Prostate gland (tissue), 2 donors: Measurements from ENCODE around the gene GLYATL3. TPM values are rescaled to one million over a fixed set of nuclear protein-coding genes. Genes with fewer than 3 reads are reported as not detected.

Experiments
- DNase-seq: peaks from one replicate; pipeline ENCODE4 v3.0.0-alpha.2; 2019; ENCODE audit warnings: low spot score
- H3K27ac ChIP-seq, 2 donors: fragments of 200-600 bp; sonication (generic); 2 replicates each; pipeline ENCODE4 v1.5.1; 2017 to 2019
- H3K27me3 ChIP-seq: fragments of 200-600 bp; sonication (generic); replicated peaks from 2 replicates; pipeline ENCODE4 v1.5.1; 2019; ENCODE audit not compliant: insufficient read depth
- H3K36me3 ChIP-seq, 2 donors: fragments of 200-600 bp; sonication (generic); 1 replicate in 1 of 2; 2 replicates in 1 of 2; pipeline versions ENCODE4 v1.5.1 to v1.8.1; 2017 to 2019
- H3K4me1 ChIP-seq: fragments of 200-600 bp; sonication (generic); replicated peaks from 2 replicates; pipeline ENCODE4 v1.5.1; 2019
- H3K4me3 ChIP-seq, 2 donors: fragments of 200-600 bp; sonication (generic); 2 replicates each; pipeline ENCODE4 v1.5.1; 2017 to 2019
- H3K9me3 ChIP-seq: fragments of 200-600 bp; sonication (generic); 2 replicates; pipeline ENCODE4 v1.5.1; 2017
- CTCF ChIP-seq, 4 experiments: fragments of 200-600 bp in 2 of 4; fragments of 450-650 bp in 2 of 4; sonication (generic) in 2 of 4; IDR thresholded peaks; 1 replicate in 3 of 4; 2 replicates in 1 of 4; pipeline ENCODE4 v1.5.1; 2016 to 2019; ENCODE audit warnings: antibody characterized with exemption in 4 of 4, mild to moderate bottlenecking in 2 of 4, moderate library complexity in 2 of 4
- POLR2A ChIP-seq: fragments of 450-650 bp; IDR thresholded peaks from one replicate; pipeline ENCODE4 v1.6.1; 2016; ENCODE audit warnings: antibody characterized with exemption, mild to moderate bottlenecking
- POLR2AphosphoS5 ChIP-seq: sonication (generic); formaldehyde crosslinking; IDR thresholded peaks from one replicate; pipeline ENCODE4 v1.6.1; 2017; ENCODE audit warnings: antibody characterized with exemption
- WGBS: methylation state at CpG from one replicate; pipeline ENCODE4 v1.1.5; 2018; 5-methylcytosine and 5-hydroxymethylcytosine counted together
- intact Hi-C: fragments of 100-400 bp; cut with DNase I; formaldehyde crosslinking; loops from one replicate; pipeline ENCODE4 v1.14.2; 2022
- total RNA-seq, 2 donors: library from RNA; depleted of rRNA; stranded (reverse); fragments of >200 nt; gene quantifications; one replicate each; pipeline ENCODE4 v1.1.0, GENCODE V29; 2016

Gene GLYATL3
- total RNA-seq, 2 donors from 2014 or later: not detected

DNA sequence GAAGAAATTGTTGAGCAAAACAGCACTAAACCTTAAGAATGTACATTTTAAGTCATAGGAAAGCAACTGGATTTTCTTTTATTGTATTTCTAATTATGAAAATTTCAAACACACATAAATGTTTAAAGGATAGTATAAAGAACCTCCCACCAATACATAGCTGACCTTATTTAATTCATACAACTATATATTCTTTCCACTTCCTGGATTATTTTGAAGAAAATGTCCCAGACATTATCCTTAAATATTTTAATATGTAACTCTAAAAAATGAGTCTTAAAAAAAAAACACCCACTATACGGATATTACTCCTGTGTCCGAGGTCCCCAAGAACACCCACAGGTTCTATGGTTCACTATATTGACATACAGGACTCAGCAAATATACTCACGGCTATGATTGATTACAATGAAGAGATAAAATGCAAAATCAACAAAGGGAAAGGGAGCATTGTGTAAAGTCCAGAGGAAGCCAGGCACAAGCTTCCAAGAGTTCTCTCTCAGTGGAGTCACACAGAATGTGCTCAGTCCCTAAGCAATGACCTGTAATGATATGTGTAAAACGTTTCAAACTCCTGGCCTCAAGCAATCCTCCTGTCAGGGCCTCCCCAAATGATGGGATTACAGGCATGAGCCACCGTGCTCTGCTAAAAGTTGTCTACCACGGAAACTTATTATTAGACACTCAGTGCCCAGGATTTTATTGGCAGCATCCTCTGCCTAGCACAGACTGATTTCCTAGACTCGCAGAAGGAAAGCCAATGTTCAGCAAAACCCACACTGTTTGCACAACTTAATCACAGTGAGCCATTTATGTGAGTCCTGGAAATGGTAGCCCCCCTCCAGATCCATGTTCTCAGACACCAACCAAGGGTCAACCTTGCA, 23.2 kb downstream of the GLYATL3 start:
- no peak overlapping the region for H3K4me3 ChIP-seq
- no peaks in the 10 kb centered on the region for H3K9me3 ChIP-seq
- 50% methylated on average over 7 of the region's 7 CpGs for WGBS
- TF ChIP-seq POLR2AphosphoS5: peak; percentile 45
- TF ChIP-seq CTCF (IDR thresholded peaks at IDR 0.05): no peak
- no peak for TF ChIP-seq POLR2A
- no peaks in the 10 kb centered on the region for H3K36me3 ChIP-seq
- intact Hi-C loops: no loop called here
- H3K27ac ChIP-seq: no peak overlapping the region
- no peaks in the 10 kb centered on the region for H3K27me3 ChIP-seq
- peak; percentile 9 for DNase-seq
- H3K4me1 ChIP-seq: no peaks in the 10 kb centered on the region

- TF ChIP-seq POLR2A (no peak), CTCF (IDR thresholded peaks at IDR 0.05) (no peak), POLR2AphosphoS5 (no peak)
- intact Hi-C loops: no loop called here
- WGBS: 78% methylated on average over 1 of the region's 1 CpG
These were observed 24.2 kb downstream of the GLYATL3 start for GRCh38 chr6:49523901-49524300.

GRCh38 chr6:49524541-49524940, 24.8 kb downstream of the GLYATL3 start:
- TF ChIP-seq POLR2A (no peak), CTCF (IDR thresholded peaks at IDR 0.05) (no peak), POLR2AphosphoS5 (no peak)
- H3K9me3 ChIP-seq: no peaks in the 10 kb centered on the region
- intact Hi-C loops: no loop called here
- WGBS: 50% methylated on average over 7 of the region's 7 CpGs
- no peaks in the 10 kb centered on the region for H3K36me3 ChIP-seq
- H3K4me3 ChIP-seq: no peak overlapping the region
- H3K27ac ChIP-seq: no peak overlapping the region
- DNase-seq: no peak
- no peaks in the 10 kb centered on the region for H3K27me3 ChIP-seq
- no peaks in the 10 kb centered on the region for H3K4me1 ChIP-seq

More at GRCh38 chr6:49523901-49524300, 24.2 kb downstream of the GLYATL3 start:
- H3K9me3 ChIP-seq: no peaks in the 10 kb centered on the region
- no peaks in the 10 kb centered on the region for H3K36me3 ChIP-seq
- H3K4me3 ChIP-seq: no peak overlapping the region
- H3K27ac ChIP-seq: no peak overlapping the region
- no peaks in the 10 kb centered on the region for H3K27me3 ChIP-seq
- DNase-seq: no peak
- no peaks in the 10 kb centered on the region for H3K4me1 ChIP-seq

GRCh38 chr6:49526598-49526997, 26.9 kb downstream of the GLYATL3 start:
- no peaks in the 10 kb centered on the region for H3K9me3 ChIP-seq
- intact Hi-C loops: no loop called here
- H3K27ac ChIP-seq: no peak overlapping the region
- 79% methylated on average over 12 of the region's 12 CpGs for WGBS
- H3K27me3 ChIP-seq: no peaks in the 10 kb centered on the region
- TF ChIP-seq CTCF (IDR thresholded peaks at IDR 0.05) (no peak), POLR2AphosphoS5 (no peak), POLR2A (no peak)
- H3K4me1 ChIP-seq: no peaks in the 10 kb centered on the region
- no peaks in the 10 kb centered on the region for H3K36me3 ChIP-seq
- H3K4me3 ChIP-seq: no peak overlapping the region
- no peak for DNase-seq

GRCh38 chr6:49527320-49527719, 27.6 kb downstream of the GLYATL3 start:
- DNase-seq: no peak
- Histone ChIP-seq H3K4me1 (no peaks in the 10 kb centered on the region), H3K9me3 (no peaks in the 10 kb centered on the region), H3K36me3 (no peaks in the 10 kb centered on the region), H3K27ac (no peak overlapping the region), H3K4me3 (no peak overlapping the region), H3K27me3 (no peaks in the 10 kb centered on the region)
- TF ChIP-seq POLR2AphosphoS5 (no peak), CTCF (IDR thresholded peaks at IDR 0.05) (no peak), POLR2A (no peak)
- 23% methylated on average over 1 of the region's 1 CpG for WGBS
- intact Hi-C loops: no loop called here
